GM12878 (cell line): ENCODE results near the gene TMEM19. TPM values are rescaled to one million over a fixed set of nuclear protein-coding genes. Genes with fewer than 3 reads are reported as not detected.

Experiments
- ATAC-seq: fragments of 200-7000 bp; cut with Tn5 transposase; 3 replicates; pipeline ENCODE4 v1.9.1; 2020; ENCODE audit warnings: mild to moderate bottlenecking, moderate library complexity
- BruUV-seq: library from RNA; stranded (reverse); fragments of 400-500 nt; replicated peaks from 2 replicates; lab custom pipeline; 2021; lab: Mats Ljungman, UMichigan
- CTCF ChIA-PET: fragments of 300-600 bp; sonication (Branson Sonifier 250); formaldehyde crosslinking; extraction: SDS; loops from one replicate; lab custom pipeline; 2021; ENCODE audit warnings: inconsistent platforms; lab: Yijun Ruan, JAX
- POLR2A ChIA-PET: fragments of 350-600 bp; formaldehyde crosslinking; extraction: SDS; loops from one replicate; lab custom pipeline; 2021; ENCODE audit warnings: inconsistent platforms; lab: Charles Lee
- RAD21 ChIA-PET: fragments of 300-600 bp; sonication (Branson Sonifier 250); formaldehyde crosslinking; loops from one replicate; lab custom pipeline; 2023; ENCODE audit warnings: antibody characterized with exemption; ENCODE audit not compliant: unreplicated experiment; lab: Charles Lee
- SMC1A ChIA-PET: fragments of 300-600 bp; sonication (Branson Sonifier 250); formaldehyde crosslinking; loops from one replicate; lab custom pipeline; 2023; ENCODE audit not compliant: unreplicated experiment, uncharacterized antibody; lab: Charles Lee
- DNase-seq: peaks from one replicate; pipeline ENCODE4 v3.0.0-alpha.2; 2011; ENCODE audit warnings: low read depth, low spot score
- FAIRE-seq: peaks from 3 replicates; lab custom pipeline; 2011; peaks lifted over from hg19 to GRCh38; lab: Jason Lieb, UNC
- H2AFZ ChIP-seq: 2 replicates; pipeline ENCODE4 v1.6.0; 2011; ENCODE audit warnings: low read depth, low read length, control low read depth; ENCODE audit not compliant: control insufficient read depth
- H3K27ac ChIP-seq: 2 replicates; pipeline ENCODE4 v1.5.1; 2011; ENCODE audit warnings: control low read depth; ENCODE audit not compliant: control insufficient read depth, insufficient read depth
- H3K27me3 ChIP-seq, 2 experiments: replicated peaks in 1 of 2; 2 replicates each; pipeline versions ENCODE4 v1.6.0 to v1.6.1; 2011; ENCODE audit warnings: low read length in 1 of 2; ENCODE audit not compliant: control insufficient read depth in 2 of 2, insufficient read depth in 2 of 2
- H3K36me3 ChIP-seq, 2 experiments: 2 replicates each; pipeline ENCODE4 v1.5.1; 2011; ENCODE audit warnings: low read length in 1 of 2; ENCODE audit not compliant: control insufficient read depth in 2 of 2, insufficient read depth in 2 of 2
- H3K4me1 ChIP-seq: 2 replicates; pipeline ENCODE4 v1.6.1; 2011; ENCODE audit warnings: mild to moderate bottlenecking, low read length, moderate library complexity, mixed read lengths; ENCODE audit not compliant: control insufficient read depth, insufficient read depth
- H3K4me2 ChIP-seq: 2 replicates; pipeline ENCODE4 v1.6.0; 2011; ENCODE audit warnings: control low read depth; ENCODE audit not compliant: control insufficient read depth, insufficient read depth
- H3K4me3 ChIP-seq: fragments of 200-600 bp; sonication (generic); 2 replicates; pipeline ENCODE4 v1.5.1; 2016
- H3K79me2 ChIP-seq: 2 replicates; pipeline ENCODE4 v1.6.0; 2011; ENCODE audit warnings: low read length; ENCODE audit not compliant: control insufficient read depth, insufficient read depth
- H3K9ac ChIP-seq: 2 replicates; pipeline ENCODE4 v1.8.0; 2011; ENCODE audit warnings: low read length, control low read depth, mixed read lengths; ENCODE audit not compliant: control insufficient read depth, insufficient read depth
- H3K9me3 ChIP-seq: replicated peaks from 3 replicates; pipeline ENCODE4 v1.5.1; 2011; ENCODE audit warnings: mild to moderate bottlenecking, low read length; ENCODE audit not compliant: control insufficient read depth, insufficient read depth
- H4K20me1 ChIP-seq: 2 replicates; pipeline ENCODE4 v1.6.0; 2011; ENCODE audit not compliant: control insufficient read depth, insufficient read depth
- BHLHE40 ChIP-seq, 2 experiments: fragments of 450-650 bp in 1 of 2; IDR thresholded peaks; 2 replicates each; pipeline ENCODE4 v1.6.1; 2011 to 2017; ENCODE audit warnings: low read depth in 2 of 2, borderline replicate concordance in 1 of 2, improper control_type of control experiment in 1 of 2, low read length in 1 of 2, mild to moderate bottlenecking in 1 of 2
- EP300 ChIP-seq, 2 experiments: fragments of 150-350 bp in 1 of 2; IDR thresholded peaks; 2 replicates each; pipeline ENCODE4 v1.6.1; 2011 to 2012; ENCODE audit warnings: low read depth in 2 of 2, low read length in 2 of 2, borderline replicate concordance in 1 of 2, improper control_type of control experiment in 1 of 2, inconsistent platforms in 1 of 2; ENCODE audit not compliant: control insufficient read depth in 1 of 2
- GABPA ChIP-seq: IDR thresholded peaks from 2 replicates; pipeline ENCODE4 v1.6.1; 2014; ENCODE audit warnings: antibody characterized with exemption, low read depth, mild to moderate bottlenecking, inconsistent platforms
- GATAD2B ChIP-seq: fragments of 450-650 bp; conservative IDR thresholded peaks from 2 replicates; pipeline ENCODE4 v1.6.1; 2017; ENCODE audit warnings: low read depth, mild to moderate bottlenecking, moderate library complexity
- POLR2A ChIP-seq: IDR thresholded peaks from 2 replicates; pipeline ENCODE4 v1.6.1; 2011; ENCODE audit warnings: low read depth, mild to moderate bottlenecking, low read length
- RUNX3 ChIP-seq: IDR thresholded peaks from 2 replicates; pipeline ENCODE4 v1.6.1; 2012; ENCODE audit warnings: low read length, inconsistent platforms
- SRF ChIP-seq, 2 experiments: IDR thresholded peaks; 2 replicates each; pipeline ENCODE4 v1.6.1; 2011; ENCODE audit warnings: low read depth in 2 of 2, low read length in 2 of 2, mild to moderate bottlenecking in 1 of 2, moderate library complexity in 1 of 2
- TAF1 ChIP-seq: IDR thresholded peaks from 2 replicates; pipeline ENCODE4 v1.6.1; 2011; ENCODE audit warnings: mild to moderate bottlenecking, low read depth, low read length, borderline replicate concordance
- WRNIP1 ChIP-seq: IDR thresholded peaks from 2 replicates; pipeline ENCODE4 v1.6.1; 2011; ENCODE audit warnings: low read depth, low read length, improper control_type of control experiment, borderline replicate concordance
- WGBS: methylation state at CpG from one replicate; pipeline ENCODE4 v1.1.6; 2016; ENCODE audit warnings: low lambda C conversion rate; ENCODE audit not compliant: insufficient replicate concordance, insufficient coverage; ENCODE audit errors: missing lambda C conversion rate; 5-methylcytosine and 5-hydroxymethylcytosine counted together
- in situ Hi-C: fragments of 300-500 bp; cut with MboI; formaldehyde crosslinking; loops from 9 replicates; pipeline ENCODE4 v1.14.3; 2018; ENCODE audit warnings: mixed read lengths
- intact Hi-C: fragments of 100-400 bp; cut with micrococcal nuclease; formaldehyde crosslinking; loops from one replicate; pipeline ENCODE4 v1.14.2; 2022; ENCODE audit not compliant: unreplicated experiment
- polyA plus RNA-seq, 11 experiments: library from polyadenylated mRNA; depleted of rRNA in 4 of 11; unstranded in 6 of 11; stranded (reverse) in 5 of 11; fragments of >200 nt; fragmentation: Nextera tagmentation in 4 of 11; fragmentation: Illumina TruSeq in 1 of 11; extraction: Ambion mirVana in 4 of 11; extraction: Trizol in 1 of 11; gene quantifications; 1 replicate in 1 of 11; 2 replicates in 10 of 11; pipeline versions ENCODE4 v1.2.1 to v1.2.3, GENCODE V29; 2011 to 2016; ENCODE audit warnings: inconsistent platforms in 2 of 11, missing spikeins in 2 of 11, low read depth in 1 of 11
- total RNA-seq, 4 experiments: library from RNA; depleted of rRNA in 3 of 4; stranded (reverse); fragments of >200 nt in 3 of 4; fragmentation: Illumina TruSeq in 1 of 4; extraction: Trizol in 1 of 4; gene quantifications; 2 replicates each; pipeline versions ENCODE4 v1.2.1 to v1.2.3, GENCODE V29; 2013 to 2021
- TF ChIP-seq, protein P1 (sequence below): fragments of 450-650 bp; IDR thresholded peaks from 2 replicates; pipeline ENCODE4 v1.6.1; 2016; ENCODE audit warnings: mild to moderate bottlenecking, moderate library complexity, borderline replicate concordance
- TF ChIP-seq, protein P2 (sequence below): fragments of 450-650 bp; IDR thresholded peaks from 2 replicates; pipeline ENCODE4 v1.6.1; 2018; ENCODE audit warnings: mild to moderate bottlenecking, low read depth, moderate library complexity; ENCODE audit not compliant: partially characterized antibody

Gene TMEM19
- total and polyA plus RNA-seq, 10 of the 15 experiments (the other 5 are each of a cell fraction or from before 2014, with no cell fraction given), result 26.7 to 54.9 (median 39.3) TPM

DNA sequence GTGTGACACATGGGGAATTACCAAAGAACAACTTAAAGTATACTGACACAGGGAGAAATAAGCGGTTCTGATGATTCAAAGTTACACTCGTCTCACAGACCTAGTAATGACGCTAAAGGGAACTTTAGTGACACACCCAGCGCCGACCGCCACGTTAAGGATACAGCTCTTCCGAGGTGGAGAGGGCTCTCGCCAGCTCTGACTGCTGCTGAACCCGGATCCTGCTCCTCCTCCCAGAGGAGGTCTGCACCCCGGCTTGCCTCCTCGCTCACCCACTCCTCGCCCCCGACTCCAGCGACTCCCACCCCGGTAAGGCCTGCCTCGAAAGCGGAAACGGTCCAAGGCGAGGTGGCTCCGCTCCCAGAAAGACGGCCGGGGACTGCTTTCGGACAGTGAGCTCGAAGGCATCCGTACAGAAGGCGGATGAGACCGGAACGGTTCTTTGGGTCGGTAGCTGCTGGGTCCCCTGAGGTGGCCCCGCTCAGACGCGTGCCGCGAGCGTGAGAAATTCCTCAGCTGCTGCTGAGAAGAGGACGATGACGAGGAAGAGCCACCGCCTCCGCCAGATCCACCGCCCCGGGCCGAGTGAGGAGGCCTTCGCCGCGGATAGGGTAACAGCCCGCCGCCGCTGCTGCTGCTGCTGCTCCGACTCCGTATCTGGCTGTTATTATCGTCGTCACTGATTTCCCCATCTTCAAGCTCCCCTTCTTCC, 22.9 kb upstream of the TMEM19 start (continued):
- TF ChIP-seq GABPA (0 out of 2 replicates have a peak, but pooled peaks have one; percentile 56), BHLHE40 (IDR thresholded peaks at IDR 0.05; ENCODE audit: borderline replicate concordance in 1 of 2, low read depth in 2 of 2, low read length in 1 of 2) (peak; percentile 62 to 76; a peak in 3 of 4 replicates), TAF1 (peak; percentile 54; the same call in 1 of the 2 replicates), WRNIP1 (0 out of 2 replicates have a peak, but pooled peaks have one; percentile 58), POLR2A (peak; percentile 68), GATAD2B (peak; percentile 50; the same call in 1 of the 2 replicates)

DNA sequence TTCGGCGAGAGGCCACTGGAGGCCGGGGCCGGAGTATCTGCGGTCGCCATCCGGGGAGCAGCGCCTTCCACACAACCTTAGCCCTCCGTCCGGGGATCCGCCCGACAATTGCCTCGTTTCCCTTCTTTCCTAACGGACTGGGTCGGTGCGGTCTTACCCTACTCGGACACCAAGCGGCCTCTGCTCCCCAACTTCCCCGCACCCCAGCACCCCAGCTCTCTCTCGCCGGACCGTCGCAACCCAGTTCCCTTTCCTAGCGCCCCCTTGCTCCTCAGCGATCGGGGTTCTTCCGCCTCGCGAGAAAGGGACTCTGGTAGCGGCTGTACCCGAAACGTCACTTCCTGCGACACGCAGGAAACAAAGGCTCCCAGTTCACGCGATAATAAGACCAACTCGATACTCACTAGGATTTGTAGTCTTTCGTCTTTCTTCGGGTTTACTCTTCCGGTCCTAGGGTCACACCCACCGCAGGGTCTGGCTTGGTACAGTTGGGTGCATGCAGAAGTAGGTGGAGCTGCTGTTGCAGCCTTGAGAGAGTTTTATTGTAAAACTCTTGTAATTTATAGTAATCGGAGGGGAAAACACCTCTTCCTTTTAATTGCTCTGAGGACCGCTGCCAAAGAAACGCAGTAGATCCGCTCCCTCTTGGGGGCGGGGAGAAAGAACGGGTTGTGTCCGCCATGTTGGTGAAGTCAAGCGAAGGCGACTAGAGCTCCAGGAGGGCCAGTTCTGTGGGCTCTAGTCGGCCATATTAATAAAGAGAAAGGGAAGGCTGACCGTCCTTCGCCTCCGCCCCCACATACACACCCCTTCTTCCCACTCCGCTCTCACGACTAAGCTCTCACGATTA, 22.1 kb upstream of the TMEM19 start, which contains the start of the genes THAP2 and ZFC3H1:
Gene THAP2, plus strand, starts transcription at position 741 of the 850 bp plus-strand sequence. CDS start 209 bp downstream, outside the sequence.
Gene ZFC3H1, minus strand, starts transcription at position 288 of the 850 bp plus-strand sequence. Its CDS starts 238 bp downstream, at position 50.
- in situ Hi-C loops, result loop anchor here (5.0 kb wide), 1 partner anchor 179 kb away; no protein-coding TSS in a partner anchor
- peaks cover 67% of the 10 kb centered on the region for H3K79me2 ChIP-seq
- CTCF ChIA-PET, result interaction anchor here (0.8 to 7.5 kb wide), 19 partner anchors 11 to 183 kb away, joined by 3 to 83 read pairs (median 4); partner anchors contain the start of genes RAB21 and TMEM19
- BruUV-seq, result no TSS peak
- RAD21 ChIA-PET, result interaction anchor here (0.8 to 3.4 kb wide), 12 partner anchors 9 to 93 kb away, joined by 3 to 59 read pairs (median 6); partner anchors contain the start of genes RAB21 and TMEM19
- H3K36me3 ChIP-seq, result peaks cover 0 to 5% of the 10 kb centered on the region in 2 experiments; a peak in 1 of 4 replicates
- H3K4me1 ChIP-seq, result 0 out of 2 replicates have a peak, but pooled peaks cover 6% of the 10 kb centered on the region
- peak; percentile 96 for FAIRE-seq
- peak within 1 kb of the TSS; percentile 71 for H3K4me2 ChIP-seq
- intact Hi-C loops, result loop anchor here (1.0 kb wide), 2 partner anchors 23 to 92 kb away; partner anchors contain the start of gene TMEM19
- no peaks in the 10 kb centered on the region for H3K9me3 ChIP-seq
- under 1% methylated on average over 55 of the region's 57 CpGs for WGBS
- SMC1A ChIA-PET, result interaction anchor here (0.8 to 5.1 kb wide), 18 partner anchors 11 to 237 kb away, joined by 3 to 48 read pairs (median 4); partner anchors contain the start of genes RAB21 and TMEM19
- peak within 1 kb of the TSS; percentile 97 for H2AFZ ChIP-seq
- POLR2A ChIA-PET, result interaction anchor here (0.6 to 7.2 kb wide), 12 partner anchors 8 to 176 kb away, joined by 3 to 93 read pairs (median 3); partner anchors contain the start of genes RAB21, TBC1D15 and TMEM19
- peak within 1 kb of the TSS; percentile 97 for H3K9ac ChIP-seq
- H4K20me1 ChIP-seq, result no peaks in the 10 kb centered on the region
- peak within 1 kb of the TSS; percentile 99 for H3K4me3 ChIP-seq
- peak; percentile 99 for DNase-seq
- peak within 1 kb of the TSS; percentile 85 for H3K27ac ChIP-seq
- peak; percentile 89 for ATAC-seq
- H3K27me3 ChIP-seq, result no peaks in the 10 kb centered on the region
- TF ChIP-seq EP300 (IDR thresholded peaks at IDR 0.05; ENCODE audit: borderline replicate concordance in 1 of 2, control insufficient read depth in 1 of 2, low read depth in 2 of 2, low read length in 2 of 2), result no peak
- TF ChIP-seq, protein P1, sequence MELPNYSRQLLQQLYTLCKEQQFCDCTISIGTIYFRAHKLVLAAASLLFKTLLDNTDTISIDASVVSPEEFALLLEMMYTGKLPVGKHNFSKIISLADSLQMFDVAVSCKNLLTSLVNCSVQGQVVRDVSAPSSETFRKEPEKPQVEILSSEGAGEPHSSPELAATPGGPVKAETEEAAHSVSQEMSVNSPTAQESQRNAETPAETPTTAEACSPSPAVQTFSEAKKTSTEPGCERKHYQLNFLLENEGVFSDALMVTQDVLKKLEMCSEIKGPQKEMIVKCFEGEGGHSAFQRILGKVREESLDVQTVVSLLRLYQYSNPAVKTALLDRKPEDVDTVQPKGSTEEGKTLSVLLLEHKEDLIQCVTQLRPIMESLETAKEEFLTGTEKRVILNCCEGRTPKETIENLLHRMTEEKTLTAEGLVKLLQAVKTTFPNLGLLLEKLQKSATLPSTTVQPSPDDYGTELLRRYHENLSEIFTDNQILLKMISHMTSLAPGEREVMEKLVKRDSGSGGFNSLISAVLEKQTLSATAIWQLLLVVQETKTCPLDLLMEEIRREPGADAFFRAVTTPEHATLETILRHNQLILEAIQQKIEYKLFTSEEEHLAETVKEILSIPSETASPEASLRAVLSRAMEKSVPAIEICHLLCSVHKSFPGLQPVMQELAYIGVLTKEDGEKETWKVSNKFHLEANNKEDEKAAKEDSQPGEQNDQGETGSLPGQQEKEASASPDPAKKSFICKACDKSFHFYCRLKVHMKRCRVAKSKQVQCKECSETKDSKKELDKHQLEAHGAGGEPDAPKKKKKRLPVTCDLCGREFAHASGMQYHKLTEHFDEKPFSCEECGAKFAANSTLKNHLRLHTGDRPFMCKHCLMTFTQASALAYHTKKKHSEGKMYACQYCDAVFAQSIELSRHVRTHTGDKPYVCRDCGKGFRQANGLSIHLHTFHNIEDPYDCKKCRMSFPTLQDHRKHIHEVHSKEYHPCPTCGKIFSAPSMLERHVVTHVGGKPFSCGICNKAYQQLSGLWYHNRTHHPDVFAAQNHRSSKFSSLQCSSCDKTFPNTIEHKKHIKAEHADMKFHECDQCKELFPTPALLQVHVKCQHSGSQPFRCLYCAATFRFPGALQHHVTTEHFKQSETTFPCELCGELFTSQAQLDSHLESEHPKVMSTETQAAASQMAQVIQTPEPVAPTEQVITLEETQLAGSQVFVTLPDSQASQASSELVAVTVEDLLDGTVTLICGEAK, result peak; percentile 97
- TF ChIP-seq, protein P2, sequence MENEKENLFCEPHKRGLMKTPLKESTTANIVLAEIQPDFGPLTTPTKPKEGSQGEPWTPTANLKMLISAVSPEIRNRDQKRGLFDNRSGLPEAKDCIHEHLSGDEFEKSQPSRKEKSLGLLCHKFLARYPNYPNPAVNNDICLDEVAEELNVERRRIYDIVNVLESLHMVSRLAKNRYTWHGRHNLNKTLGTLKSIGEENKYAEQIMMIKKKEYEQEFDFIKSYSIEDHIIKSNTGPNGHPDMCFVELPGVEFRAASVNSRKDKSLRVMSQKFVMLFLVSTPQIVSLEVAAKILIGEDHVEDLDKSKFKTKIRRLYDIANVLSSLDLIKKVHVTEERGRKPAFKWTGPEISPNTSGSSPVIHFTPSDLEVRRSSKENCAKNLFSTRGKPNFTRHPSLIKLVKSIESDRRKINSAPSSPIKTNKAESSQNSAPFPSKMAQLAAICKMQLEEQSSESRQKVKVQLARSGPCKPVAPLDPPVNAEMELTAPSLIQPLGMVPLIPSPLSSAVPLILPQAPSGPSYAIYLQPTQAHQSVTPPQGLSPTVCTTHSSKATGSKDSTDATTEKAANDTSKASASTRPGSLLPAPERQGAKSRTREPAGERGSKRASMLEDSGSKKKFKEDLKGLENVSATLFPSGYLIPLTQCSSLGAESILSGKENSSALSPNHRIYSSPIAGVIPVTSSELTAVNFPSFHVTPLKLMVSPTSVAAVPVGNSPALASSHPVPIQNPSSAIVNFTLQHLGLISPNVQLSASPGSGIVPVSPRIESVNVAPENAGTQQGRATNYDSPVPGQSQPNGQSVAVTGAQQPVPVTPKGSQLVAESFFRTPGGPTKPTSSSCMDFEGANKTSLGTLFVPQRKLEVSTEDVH, result peak; percentile 84
- TF ChIP-seq RUNX3, result peak; percentile 54
- TF ChIP-seq SRF (IDR thresholded peaks at IDR 0.05; ENCODE audit: low read depth in 2 of 2, low read length in 2 of 2), result no peak
